ENCODE measurements around the gene GP1BA.
A peak's percentile ranks its signal among the peaks of the same experiment; 100 is the strongest.

GP1BA gene

DNA sequence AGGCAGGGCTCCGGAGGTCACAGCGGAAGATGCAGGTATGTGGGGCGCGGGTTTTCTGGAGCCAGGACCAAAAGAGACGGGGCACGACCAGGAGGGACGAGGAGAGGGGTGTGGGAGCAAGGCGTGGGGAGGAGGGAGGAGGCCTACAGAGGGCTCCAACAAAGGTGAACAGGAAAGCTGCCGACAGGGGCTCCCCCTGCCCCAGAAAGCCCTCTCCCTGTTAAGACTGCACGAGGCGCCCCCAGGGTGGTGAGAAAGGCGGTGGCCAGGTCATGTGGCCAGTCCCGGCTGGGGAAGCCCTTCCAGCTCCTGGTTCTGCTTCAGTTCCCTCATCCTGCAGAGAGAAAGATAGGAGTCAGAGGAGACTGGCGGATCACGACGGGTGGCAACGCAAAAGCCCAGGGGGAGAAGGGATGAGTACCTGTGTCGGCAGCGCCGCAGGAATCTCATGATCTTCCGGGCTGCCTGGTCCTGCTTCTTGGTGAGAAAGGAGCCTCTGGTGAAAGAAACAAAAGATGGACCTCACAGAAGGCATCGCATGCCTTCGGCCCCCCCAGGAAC lies 36.5 kb downstream of the GP1BA start:
- TF ChIP-seq USF1 (IDR thresholded peaks at IDR 0.05) = peak; percentile 72
- TF ChIP-seq, protein P1, sequence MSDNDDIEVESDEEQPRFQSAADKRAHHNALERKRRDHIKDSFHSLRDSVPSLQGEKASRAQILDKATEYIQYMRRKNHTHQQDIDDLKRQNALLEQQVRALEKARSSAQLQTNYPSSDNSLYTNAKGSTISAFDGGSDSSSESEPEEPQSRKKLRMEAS (IDR thresholded peaks at IDR 0.05) = no peak

- TF ChIP-seq ZBTB7A (IDR thresholded peaks at IDR 0.05; ENCODE audit: low read depth) (no peak), TAF1 (IDR thresholded peaks at IDR 0.05; ENCODE audit: low read depth) (no peak), EGR1 (IDR thresholded peaks at IDR 0.05) (no peak), RAD21 (IDR thresholded peaks at IDR 0.05; ENCODE audit: low read depth) (no peak), CREB1 (IDR thresholded peaks at IDR 0.05; ENCODE audit: low read depth) (no peak), YY1 (IDR thresholded peaks at IDR 0.05; ENCODE audit: low read depth) (no peak), TEAD4 (IDR thresholded peaks at IDR 0.05) (no peak), REST (IDR thresholded peaks at IDR 0.05; ENCODE audit: low read depth) (no peak), CEBPB (IDR thresholded peaks at IDR 0.05) (no peak), USF1 (IDR thresholded peaks at IDR 0.05) (no peak), EP300 (IDR thresholded peaks at IDR 0.05; ENCODE audit: borderline replicate concordance) (no peak), TCF12 (IDR thresholded peaks at IDR 0.05; ENCODE audit: low read depth) (no peak), NFIC (IDR thresholded peaks at IDR 0.05) (no peak), FOXM1 (IDR thresholded peaks at IDR 0.05; ENCODE audit: borderline replicate concordance, low read depth) (no peak)
- TF ChIP-seq, protein P1 (IDR thresholded peaks at IDR 0.05) = no peak
Measured at GRCh38 chr17:4969047-4969550, 37.0 kb downstream of the GP1BA start.

DNA sequence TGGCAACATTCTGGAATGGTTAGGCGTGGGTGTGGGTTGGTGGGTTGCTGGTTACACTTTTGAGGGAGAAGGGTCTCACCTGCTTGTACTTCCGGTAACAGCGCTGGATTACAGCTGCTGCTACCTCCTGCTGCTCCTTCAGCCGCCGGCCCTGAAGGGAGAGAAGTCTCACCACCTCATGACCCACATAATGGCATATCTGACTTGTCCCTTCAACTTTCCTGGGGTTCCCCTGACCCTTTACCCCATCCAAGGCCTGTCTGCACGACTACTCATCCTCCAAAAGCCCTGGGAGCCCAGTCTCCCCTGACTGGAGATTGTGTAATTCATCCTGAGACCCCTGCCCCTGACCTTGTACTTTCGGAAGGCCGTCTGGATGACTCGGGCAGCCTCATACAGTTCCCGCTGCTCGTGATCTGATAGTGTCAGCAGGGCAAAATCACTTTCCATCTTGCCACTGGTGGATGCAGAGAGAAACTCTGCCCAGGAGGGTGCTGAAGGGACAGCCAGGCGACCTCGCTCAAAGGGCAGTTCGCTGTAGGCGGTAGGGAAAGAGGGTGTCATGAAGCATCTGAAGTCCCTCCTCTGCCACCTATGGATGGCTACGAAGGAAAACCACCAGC lies 37.6 kb downstream of the GP1BA start:
- TF ChIP-seq CEBPB (IDR thresholded peaks at IDR 0.05) (no peak), RAD21 (IDR thresholded peaks at IDR 0.05; ENCODE audit: low read depth) (no peak), YY1 (IDR thresholded peaks at IDR 0.05; ENCODE audit: low read depth) (no peak), TAF1 (IDR thresholded peaks at IDR 0.05; ENCODE audit: low read depth) (no peak), NFIC (IDR thresholded peaks at IDR 0.05) (no peak), TCF12 (IDR thresholded peaks at IDR 0.05; ENCODE audit: low read depth) (no peak), EP300 (IDR thresholded peaks at IDR 0.05; ENCODE audit: borderline replicate concordance) (no peak), TEAD4 (IDR thresholded peaks at IDR 0.05) (no peak), REST (IDR thresholded peaks at IDR 0.05; ENCODE audit: low read depth) (no peak), ZBTB7A (IDR thresholded peaks at IDR 0.05; ENCODE audit: low read depth) (no peak), EGR1 (IDR thresholded peaks at IDR 0.05) (no peak), USF1 (IDR thresholded peaks at IDR 0.05) (no peak)
- TF ChIP-seq, protein P1 (IDR thresholded peaks at IDR 0.05) = no peak

GRCh38 chr17:4970273-4970672 lies 38.2 kb downstream of the GP1BA start:
- no peak for TF ChIP-seq REST (IDR thresholded peaks at IDR 0.05; ENCODE audit: low read depth)
- no peak for TF ChIP-seq TEAD4 (IDR thresholded peaks at IDR 0.05)
- no peak for TF ChIP-seq NFIC (IDR thresholded peaks at IDR 0.05)
- no peak for TF ChIP-seq EGR1 (IDR thresholded peaks at IDR 0.05)
- no peak for TF ChIP-seq RAD21 (IDR thresholded peaks at IDR 0.05; ENCODE audit: low read depth)
- TF ChIP-seq CREB1 (IDR thresholded peaks at IDR 0.05; ENCODE audit: low read depth) = no peak
- no peak for TF ChIP-seq TAF1 (IDR thresholded peaks at IDR 0.05; ENCODE audit: low read depth)
- TF ChIP-seq ZBTB7A (IDR thresholded peaks at IDR 0.05; ENCODE audit: low read depth) = no peak
- TF ChIP-seq TCF12 (IDR thresholded peaks at IDR 0.05; ENCODE audit: low read depth) = no peak
- TF ChIP-seq FOXM1 (IDR thresholded peaks at IDR 0.05; ENCODE audit: borderline replicate concordance, low read depth) = no peak
- TF ChIP-seq, protein P1 (IDR thresholded peaks at IDR 0.05) = no peak
- no peak for TF ChIP-seq USF1 (IDR thresholded peaks at IDR 0.05)
- TF ChIP-seq CEBPB (IDR thresholded peaks at IDR 0.05) = no peak
- TF ChIP-seq YY1 (IDR thresholded peaks at IDR 0.05; ENCODE audit: low read depth) = no peak
- no peak for TF ChIP-seq EP300 (IDR thresholded peaks at IDR 0.05; ENCODE audit: borderline replicate concordance)
